Left ventricle myocardium inferior (tissue), 1 donor: ENCODE measurements around the gene DHX40. TPM values are rescaled to one million over a fixed set of nuclear protein-coding genes. Genes with fewer than 3 reads are reported as not detected.

ENCODE experiments used
- DNase-seq: peaks from one replicate; pipeline ENCODE4 v3.0.0-alpha.2; 2020
- H3K27ac ChIP-seq: fragments of 200-600 bp; replicated peaks from 2 replicates; pipeline ENCODE4 v1.8.0; 2021
- H3K27me3 ChIP-seq: fragments of 200-600 bp; 2 replicates; pipeline ENCODE4 v1.8.0; 2021; ENCODE audit warnings: low read depth
- H3K36me3 ChIP-seq: fragments of 200-600 bp; 2 replicates; pipeline ENCODE4 v1.8.0; 2021
- H3K4me1 ChIP-seq: fragments of 200-600 bp; 2 replicates; pipeline ENCODE4 v1.8.0; 2021
- H3K4me3 ChIP-seq: fragments of 200-600 bp; 2 replicates; pipeline ENCODE4 v1.8.0; 2021; ENCODE audit warnings: mild to moderate bottlenecking, moderate library complexity
- H3K9me3 ChIP-seq: fragments of 200-600 bp; replicated peaks from 2 replicates; pipeline ENCODE4 v1.8.0; 2021
- CTCF ChIP-seq: fragments of 200-600 bp; IDR thresholded peaks from 2 replicates; pipeline ENCODE4 v1.8.0; 2021; ENCODE audit warnings: antibody characterized with exemption, mild to moderate bottlenecking, borderline replicate concordance
- intact Hi-C: fragments of 100-400 bp; cut with micrococcal nuclease; formaldehyde crosslinking; loops from one replicate; pipeline ENCODE4 v1.11.0; 2022
- total RNA-seq: library from RNA; stranded (reverse); fragmentation: NEBNext Ultra II Directional; extraction: Animal tissue kit (Norgen Biotek cat#: 25700); gene quantifications from one replicate; pipeline ENCODE4 v1.2.1, GENCODE V29; 2021
- donor health status: DM: no; HTN: yes; CAD: no; lungs with severe emphysema.

Gene DHX40
- total RNA-seq, 1 donor from 2014 or later: 17.0 TPM

GRCh38 chr17:59619035-59619297, 53.6 kb downstream of the DHX40 start:
- H3K4me3 ChIP-seq: peak overlapping the region; percentile 92
- H3K27me3 ChIP-seq: no peaks in the 10 kb centered on the region
- no peaks in the 10 kb centered on the region for H3K36me3 ChIP-seq
- intact Hi-C loops: no loop called here
- H3K27ac ChIP-seq: peak overlapping the region; percentile 99
- no peaks in the 10 kb centered on the region for H3K9me3 ChIP-seq
- TF ChIP-seq CTCF: no peak
- H3K4me1 ChIP-seq: peaks cover 62% of the 10 kb centered on the region
- no peak for DNase-seq

- DNase-seq: peak; percentile 90
- intact Hi-C loops: no loop called here
- Histone ChIP-seq H3K4me3 (peak within 1 kb of the TSS; percentile 92), H3K4me1 (peaks cover 67% of the 10 kb centered on the region), H3K27ac (peak within 1 kb of the TSS; percentile 99), H3K9me3 (no peaks in the 10 kb centered on the region), H3K36me3 (no peaks in the 10 kb centered on the region), H3K27me3 (no peaks in the 10 kb centered on the region)
- no peak for TF ChIP-seq CTCF
Measured at GRCh38 chr17:59619298-59620063, 54.1 kb downstream of the DHX40 start, which contains the start of gene CLTC. CLTC (plus strand) TSS chr17:59619895; CDS start chr17:59620132, 237 bp downstream.

- no peaks in the 10 kb centered on the region for H3K27me3 ChIP-seq
- peaks cover 72% of the 10 kb centered on the region for H3K4me1 ChIP-seq
- H3K27ac ChIP-seq: peak overlapping the region; percentile 99
- no peaks in the 10 kb centered on the region for H3K9me3 ChIP-seq
- intact Hi-C loops: no loop called here
- DNase-seq: no peak
- no peak for TF ChIP-seq CTCF
- H3K4me3 ChIP-seq: peak overlapping the region; percentile 92
- H3K36me3 ChIP-seq: no peaks in the 10 kb centered on the region
Measured at GRCh38 chr17:59620064-59620359, 54.6 kb downstream of the DHX40 start.

GRCh38 chr17:59620518-59621259, 55.3 kb downstream of the DHX40 start:
- H3K36me3 ChIP-seq: no peaks in the 10 kb centered on the region
- no peak for TF ChIP-seq CTCF
- H3K4me1 ChIP-seq: peaks cover 79% of the 10 kb centered on the region
- intact Hi-C loops: no loop called here
- peak; percentile 30 for DNase-seq
- H3K27me3 ChIP-seq: no peaks in the 10 kb centered on the region
- no peaks in the 10 kb centered on the region for H3K9me3 ChIP-seq
- peak overlapping the region; percentile 92 for H3K4me3 ChIP-seq
- peak overlapping the region; percentile 99 for H3K27ac ChIP-seq

- TF ChIP-seq CTCF: no peak
- peak overlapping the region; percentile 99 for H3K27ac ChIP-seq
- H3K4me1 ChIP-seq: peaks cover 90% of the 10 kb centered on the region
- no peaks in the 10 kb centered on the region for H3K27me3 ChIP-seq
- H3K36me3 ChIP-seq: no peaks in the 10 kb centered on the region
- peak overlapping the region; percentile 92 for H3K4me3 ChIP-seq
- intact Hi-C loops: no loop called here
- no peaks in the 10 kb centered on the region for H3K9me3 ChIP-seq
- no peak for DNase-seq
Measured at GRCh38 chr17:59621771-59622170, 56.4 kb downstream of the DHX40 start.
